GM12878 (cell line): ENCODE results near the gene ECT2L. TPM values are rescaled to one million over a fixed set of nuclear protein-coding genes. Genes with fewer than 3 reads are reported as not detected.

Experiments
- ATAC-seq: fragments of 200-7000 bp; cut with Tn5 transposase; 3 replicates; pipeline ENCODE4 v1.9.1; 2020; ENCODE audit warnings: mild to moderate bottlenecking, moderate library complexity
- BruUV-seq: library from RNA; stranded (reverse); fragments of 400-500 nt; replicated peaks from 2 replicates; lab custom pipeline; 2021; lab: Mats Ljungman, UMichigan
- CTCF ChIA-PET: fragments of 300-600 bp; sonication (Branson Sonifier 250); formaldehyde crosslinking; extraction: SDS; loops from one replicate; lab custom pipeline; 2021; ENCODE audit warnings: inconsistent platforms; lab: Yijun Ruan, JAX
- POLR2A ChIA-PET: fragments of 350-600 bp; formaldehyde crosslinking; extraction: SDS; loops from one replicate; lab custom pipeline; 2021; ENCODE audit warnings: inconsistent platforms; lab: Charles Lee
- RAD21 ChIA-PET: fragments of 300-600 bp; sonication (Branson Sonifier 250); formaldehyde crosslinking; loops from one replicate; lab custom pipeline; 2023; ENCODE audit warnings: antibody characterized with exemption; ENCODE audit not compliant: unreplicated experiment; lab: Charles Lee
- SMC1A ChIA-PET: fragments of 300-600 bp; sonication (Branson Sonifier 250); formaldehyde crosslinking; loops from one replicate; lab custom pipeline; 2023; ENCODE audit not compliant: unreplicated experiment, uncharacterized antibody; lab: Charles Lee
- DNase-seq: peaks from one replicate; pipeline ENCODE4 v3.0.0-alpha.2; 2011; ENCODE audit warnings: low read depth, low spot score
- FAIRE-seq: peaks from 3 replicates; lab custom pipeline; 2011; peaks lifted over from hg19 to GRCh38; lab: Jason Lieb, UNC
- H2AFZ ChIP-seq: 2 replicates; pipeline ENCODE4 v1.6.0; 2011; ENCODE audit warnings: low read depth, low read length, control low read depth; ENCODE audit not compliant: control insufficient read depth
- H3K27ac ChIP-seq: 2 replicates; pipeline ENCODE4 v1.5.1; 2011; ENCODE audit warnings: control low read depth; ENCODE audit not compliant: control insufficient read depth, insufficient read depth
- H3K27me3 ChIP-seq, 2 experiments: replicated peaks in 1 of 2; 2 replicates each; pipeline versions ENCODE4 v1.6.0 to v1.6.1; 2011; ENCODE audit warnings: low read length in 1 of 2; ENCODE audit not compliant: control insufficient read depth in 2 of 2, insufficient read depth in 2 of 2
- H3K36me3 ChIP-seq, 2 experiments: 2 replicates each; pipeline ENCODE4 v1.5.1; 2011; ENCODE audit warnings: low read length in 1 of 2; ENCODE audit not compliant: control insufficient read depth in 2 of 2, insufficient read depth in 2 of 2
- H3K4me1 ChIP-seq: 2 replicates; pipeline ENCODE4 v1.6.1; 2011; ENCODE audit warnings: mild to moderate bottlenecking, low read length, moderate library complexity, mixed read lengths; ENCODE audit not compliant: control insufficient read depth, insufficient read depth
- H3K4me2 ChIP-seq: 2 replicates; pipeline ENCODE4 v1.6.0; 2011; ENCODE audit warnings: control low read depth; ENCODE audit not compliant: control insufficient read depth, insufficient read depth
- H3K4me3 ChIP-seq: fragments of 200-600 bp; sonication (generic); 2 replicates; pipeline ENCODE4 v1.5.1; 2016
- H3K79me2 ChIP-seq: 2 replicates; pipeline ENCODE4 v1.6.0; 2011; ENCODE audit warnings: low read length; ENCODE audit not compliant: control insufficient read depth, insufficient read depth
- H3K9ac ChIP-seq: 2 replicates; pipeline ENCODE4 v1.8.0; 2011; ENCODE audit warnings: low read length, control low read depth, mixed read lengths; ENCODE audit not compliant: control insufficient read depth, insufficient read depth
- H3K9me3 ChIP-seq: replicated peaks from 3 replicates; pipeline ENCODE4 v1.5.1; 2011; ENCODE audit warnings: mild to moderate bottlenecking, low read length; ENCODE audit not compliant: control insufficient read depth, insufficient read depth
- H4K20me1 ChIP-seq: 2 replicates; pipeline ENCODE4 v1.6.0; 2011; ENCODE audit not compliant: control insufficient read depth, insufficient read depth
- BHLHE40 ChIP-seq, 2 experiments: fragments of 450-650 bp in 1 of 2; IDR thresholded peaks; 2 replicates each; pipeline ENCODE4 v1.6.1; 2011 to 2017; ENCODE audit warnings: low read depth in 2 of 2, borderline replicate concordance in 1 of 2, improper control_type of control experiment in 1 of 2, low read length in 1 of 2, mild to moderate bottlenecking in 1 of 2
- GABPA ChIP-seq: IDR thresholded peaks from 2 replicates; pipeline ENCODE4 v1.6.1; 2014; ENCODE audit warnings: antibody characterized with exemption, low read depth, mild to moderate bottlenecking, inconsistent platforms
- HDAC2 ChIP-seq: fragments of 200-600 bp; sonication (generic); IDR thresholded peaks from 2 replicates; pipeline ENCODE4 v1.6.1; 2017
- IRF3 ChIP-seq: fragments of 450-650 bp; IDR thresholded peaks from 2 replicates; pipeline ENCODE4 v1.6.1; 2014; ENCODE audit warnings: mild to moderate bottlenecking
- KAT2A ChIP-seq: conservative IDR thresholded peaks from 2 replicates; pipeline ENCODE4 v1.6.1; 2011; ENCODE audit warnings: low read depth, low read length; ENCODE audit not compliant: control insufficient read depth
- MLLT1 ChIP-seq: fragments of 450-650 bp; IDR thresholded peaks from 2 replicates; pipeline ENCODE4 v1.6.1; 2016; ENCODE audit warnings: mild to moderate bottlenecking
- NFIC ChIP-seq: IDR thresholded peaks from 2 replicates; pipeline ENCODE4 v1.6.1; 2012; ENCODE audit warnings: low read depth, mild to moderate bottlenecking, inconsistent platforms, low read length, moderate library complexity
- RAD21 ChIP-seq: IDR thresholded peaks from 2 replicates; pipeline ENCODE4 v1.6.1; 2011; ENCODE audit warnings: mild to moderate bottlenecking, low read depth, low read length, moderate library complexity; ENCODE audit not compliant: insufficient read depth
- SUZ12 ChIP-seq: fragments of 200-600 bp; sonication (generic); IDR thresholded peaks from one replicate; pipeline ENCODE4 v1.6.1; 2018; ENCODE audit warnings: antibody characterized with exemption, mild to moderate bottlenecking; ENCODE audit not compliant: unreplicated experiment
- ZNF384 ChIP-seq: IDR thresholded peaks from 2 replicates; pipeline ENCODE4 v1.6.1; 2012; ENCODE audit warnings: low read depth, mild to moderate bottlenecking, low read length, improper control_type of control experiment, borderline replicate concordance
- ZNF622 ChIP-seq: fragments of 450-650 bp; IDR thresholded peaks from 2 replicates; pipeline ENCODE4 v1.6.1; 2017; ENCODE audit warnings: mild to moderate bottlenecking, inconsistent platforms
- WGBS: methylation state at CpG from one replicate; pipeline ENCODE4 v1.1.6; 2016; ENCODE audit warnings: low lambda C conversion rate; ENCODE audit not compliant: insufficient replicate concordance, insufficient coverage; ENCODE audit errors: missing lambda C conversion rate; 5-methylcytosine and 5-hydroxymethylcytosine counted together
- in situ Hi-C: fragments of 300-500 bp; cut with MboI; formaldehyde crosslinking; loops from 9 replicates; pipeline ENCODE4 v1.14.3; 2018; ENCODE audit warnings: mixed read lengths
- intact Hi-C: fragments of 100-400 bp; cut with micrococcal nuclease; formaldehyde crosslinking; loops from one replicate; pipeline ENCODE4 v1.14.2; 2022; ENCODE audit not compliant: unreplicated experiment
- polyA plus RNA-seq, 11 experiments: library from polyadenylated mRNA; depleted of rRNA in 4 of 11; unstranded in 6 of 11; stranded (reverse) in 5 of 11; fragments of >200 nt; fragmentation: Nextera tagmentation in 4 of 11; fragmentation: Illumina TruSeq in 1 of 11; extraction: Ambion mirVana in 4 of 11; extraction: Trizol in 1 of 11; gene quantifications; 1 replicate in 1 of 11; 2 replicates in 10 of 11; pipeline versions ENCODE4 v1.2.1 to v1.2.3, GENCODE V29; 2011 to 2016; ENCODE audit warnings: inconsistent platforms in 2 of 11, missing spikeins in 2 of 11, low read depth in 1 of 11
- total RNA-seq, 4 experiments: library from RNA; depleted of rRNA in 3 of 4; stranded (reverse); fragments of >200 nt in 3 of 4; fragmentation: Illumina TruSeq in 1 of 4; extraction: Trizol in 1 of 4; gene quantifications; 2 replicates each; pipeline versions ENCODE4 v1.2.1 to v1.2.3, GENCODE V29; 2013 to 2021
- TF ChIP-seq, protein P1 (sequence below): fragments of 450-650 bp; IDR thresholded peaks from 2 replicates; pipeline ENCODE4 v1.6.1; 2016; ENCODE audit warnings: mild to moderate bottlenecking, moderate library complexity, borderline replicate concordance

The ECT2L gene
- total and polyA plus RNA-seq, 10 of the 15 experiments (the other 5 are each of a cell fraction or from before 2014, with no cell fraction given): 0.05 to 0.09 TPM; not detected in 8

DNA sequence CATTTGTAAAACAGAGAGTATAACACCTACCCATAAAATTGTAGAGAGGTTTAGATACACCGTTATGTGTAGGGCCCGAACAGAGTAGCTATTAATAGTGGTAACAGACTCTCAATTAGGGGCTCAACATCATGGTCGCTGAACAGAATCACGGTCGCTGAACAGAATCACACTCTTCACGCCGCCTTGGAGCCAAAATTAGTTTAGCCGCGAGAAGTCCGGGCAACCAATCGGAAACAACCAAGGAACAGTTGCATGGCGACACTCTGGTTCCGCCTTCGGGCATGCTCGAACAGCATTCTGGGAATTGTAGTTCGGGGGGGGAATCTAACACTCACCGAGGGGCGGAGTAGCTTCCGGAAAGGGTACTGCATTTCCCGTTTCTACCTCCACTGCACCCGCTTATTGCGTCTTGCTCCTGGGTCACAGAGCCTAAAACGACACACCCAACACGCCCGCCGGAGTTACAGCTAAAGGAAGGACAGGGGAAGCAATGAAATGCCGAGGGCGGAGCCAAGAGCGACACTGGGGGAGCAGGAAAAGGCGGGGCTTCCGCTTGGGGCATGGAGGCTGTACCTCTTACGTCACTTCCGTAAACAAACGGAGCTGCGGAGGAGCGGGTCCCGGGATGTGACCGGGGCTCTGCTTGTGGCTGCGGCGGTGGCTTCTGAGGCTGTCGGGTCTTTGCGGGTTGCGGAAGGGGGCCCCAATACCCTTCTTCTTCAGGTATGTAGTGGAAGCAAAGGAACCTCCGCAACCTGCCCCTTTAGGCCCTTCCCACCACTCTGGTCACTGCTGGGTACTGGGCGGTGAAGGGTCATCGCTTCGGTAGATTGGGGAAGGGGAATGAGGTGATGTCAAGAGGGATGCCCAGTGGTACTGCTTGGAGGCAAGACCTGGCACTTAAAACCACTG lies 22.5 kb upstream of the ECT2L start, which contains the start of gene CCDC28A:
Gene CCDC28A, plus strand, starts transcription at position 593 of the 915 bp plus-strand sequence. CDS start 2,352 bp downstream, outside the sequence.
- FAIRE-seq (peak; percentile 100), DNase-seq (peak; percentile 93), ATAC-seq (peak; percentile 94)
- in situ Hi-C loops: loop anchor here (5.0 kb wide), 1 partner anchor 186 kb away; no protein-coding TSS in a partner anchor
- H4K20me1 ChIP-seq: no peaks in the 10 kb centered on the region
- BruUV-seq: no TSS peak
- SMC1A ChIA-PET: interaction anchor here (0.7 to 13.9 kb wide), 5 partner anchors 9 to 265 kb away, joined by 4 to 332 read pairs (median 5); partner anchors contain the start of gene REPS1
- under 1% methylated on average over 47 of the region's 47 CpGs for WGBS
- POLR2A ChIA-PET: interaction anchor here (0.6 to 1.6 kb wide), 11 partner anchors 10 to 987 kb away, joined by 3 to 4 read pairs (median 3); no protein-coding TSS in a partner anchor
- H3K9me3 ChIP-seq: no peaks in the 10 kb centered on the region
- H3K9ac ChIP-seq: peak within 1 kb of the TSS; percentile 79
- CTCF ChIA-PET: interaction anchor here (0.6 to 14.7 kb wide), 4 partner anchors 43 to 257 kb away, joined by 3 to 418 read pairs (median 3); no protein-coding TSS in a partner anchor
- H3K4me1 ChIP-seq: peaks cover 12% of the 10 kb centered on the region
- intact Hi-C loops: loop anchor here (2.0 kb wide), 1 partner anchor 81 kb away; no protein-coding TSS in a partner anchor
- H3K27ac ChIP-seq: peak within 1 kb of the TSS; percentile 97
- H3K4me2 ChIP-seq: peak within 1 kb of the TSS; percentile 88
- H3K4me3 ChIP-seq: peak within 1 kb of the TSS; percentile 89
- RAD21 ChIA-PET: interaction anchor here (0.8 to 2.0 kb wide), 6 partner anchors 82 to 591 kb away, joined by 3 to 6 read pairs (median 4); partner anchors contain the start of gene HEBP2
- peaks cover 2% of the 10 kb centered on the region; the same call in 1 of the 2 replicates for H3K79me2 ChIP-seq
- H2AFZ ChIP-seq: peak within 1 kb of the TSS; percentile 100
- no peaks in the 10 kb centered on the region for H3K27me3 ChIP-seq
- no peaks in the 10 kb centered on the region for H3K36me3 ChIP-seq
- TF ChIP-seq GABPA: peak; percentile 94
- no peak for TF ChIP-seq ZNF384
- TF ChIP-seq IRF3: no peak
- no peak for TF ChIP-seq MLLT1
- 0 out of 2 replicates have a peak, but pooled peaks have one; percentile 28 for TF ChIP-seq HDAC2
- no peak for TF ChIP-seq NFIC
- TF ChIP-seq, protein P1, sequence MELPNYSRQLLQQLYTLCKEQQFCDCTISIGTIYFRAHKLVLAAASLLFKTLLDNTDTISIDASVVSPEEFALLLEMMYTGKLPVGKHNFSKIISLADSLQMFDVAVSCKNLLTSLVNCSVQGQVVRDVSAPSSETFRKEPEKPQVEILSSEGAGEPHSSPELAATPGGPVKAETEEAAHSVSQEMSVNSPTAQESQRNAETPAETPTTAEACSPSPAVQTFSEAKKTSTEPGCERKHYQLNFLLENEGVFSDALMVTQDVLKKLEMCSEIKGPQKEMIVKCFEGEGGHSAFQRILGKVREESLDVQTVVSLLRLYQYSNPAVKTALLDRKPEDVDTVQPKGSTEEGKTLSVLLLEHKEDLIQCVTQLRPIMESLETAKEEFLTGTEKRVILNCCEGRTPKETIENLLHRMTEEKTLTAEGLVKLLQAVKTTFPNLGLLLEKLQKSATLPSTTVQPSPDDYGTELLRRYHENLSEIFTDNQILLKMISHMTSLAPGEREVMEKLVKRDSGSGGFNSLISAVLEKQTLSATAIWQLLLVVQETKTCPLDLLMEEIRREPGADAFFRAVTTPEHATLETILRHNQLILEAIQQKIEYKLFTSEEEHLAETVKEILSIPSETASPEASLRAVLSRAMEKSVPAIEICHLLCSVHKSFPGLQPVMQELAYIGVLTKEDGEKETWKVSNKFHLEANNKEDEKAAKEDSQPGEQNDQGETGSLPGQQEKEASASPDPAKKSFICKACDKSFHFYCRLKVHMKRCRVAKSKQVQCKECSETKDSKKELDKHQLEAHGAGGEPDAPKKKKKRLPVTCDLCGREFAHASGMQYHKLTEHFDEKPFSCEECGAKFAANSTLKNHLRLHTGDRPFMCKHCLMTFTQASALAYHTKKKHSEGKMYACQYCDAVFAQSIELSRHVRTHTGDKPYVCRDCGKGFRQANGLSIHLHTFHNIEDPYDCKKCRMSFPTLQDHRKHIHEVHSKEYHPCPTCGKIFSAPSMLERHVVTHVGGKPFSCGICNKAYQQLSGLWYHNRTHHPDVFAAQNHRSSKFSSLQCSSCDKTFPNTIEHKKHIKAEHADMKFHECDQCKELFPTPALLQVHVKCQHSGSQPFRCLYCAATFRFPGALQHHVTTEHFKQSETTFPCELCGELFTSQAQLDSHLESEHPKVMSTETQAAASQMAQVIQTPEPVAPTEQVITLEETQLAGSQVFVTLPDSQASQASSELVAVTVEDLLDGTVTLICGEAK: peak; percentile 96
- TF ChIP-seq SUZ12: no peak
- no peak; a peak in 1 of 4 replicates for TF ChIP-seq BHLHE40 (IDR thresholded peaks at IDR 0.05; ENCODE audit: borderline replicate concordance in 1 of 2, low read depth in 2 of 2, low read length in 1 of 2)
- TF ChIP-seq RAD21: no peak
- no peak for TF ChIP-seq KAT2A
- no peak for TF ChIP-seq ZNF622
